Left lung (tissue), 10 donors: ENCODE data around the gene NAT8. TPM values are rescaled to one million over a fixed set of nuclear protein-coding genes. Genes with fewer than 3 reads are reported as not detected.

Experiments used
- ATAC-seq: fragments of 200-7000 bp; cut with Tn5 transposase; one replicate; pipeline ENCODE4 v1.9.1; 2020; ENCODE audit warnings: moderate library complexity
- DNase-seq, 4 donors: peaks; one replicate each; pipeline ENCODE4 v3.0.0-alpha.2; 2013 to 2020
- H3K27ac ChIP-seq, 2 donors: fragments of 200-600 bp; sonication (generic) in 1 of 2; one replicate each; pipeline versions ENCODE4 v1.5.0 to v1.8.0; 2020 to 2021
- H3K27me3 ChIP-seq, 2 donors: fragments of 200-600 bp; sonication (generic) in 1 of 2; one replicate each; pipeline versions ENCODE4 v1.5.0 to v1.8.0; 2020 to 2021
- H3K36me3 ChIP-seq, 2 donors: fragments of 200-600 bp; sonication (generic) in 1 of 2; one replicate each; pipeline versions ENCODE4 v1.5.0 to v1.8.0; 2020 to 2021
- H3K4me1 ChIP-seq, 2 donors: fragments of 200-600 bp; one replicate each; pipeline ENCODE4 v1.8.0; 2021
- H3K4me3 ChIP-seq, 2 donors: fragments of 200-600 bp; sonication (generic) in 1 of 2; one replicate each; pipeline versions ENCODE4 v1.5.0 to v1.8.0; 2020 to 2021; ENCODE audit warnings: mild to moderate bottlenecking in 1 of 2
- H3K9me3 ChIP-seq, 2 donors: fragments of 200-600 bp; sonication (generic) in 1 of 2; one replicate each; pipeline versions ENCODE4 v1.5.0 to v1.8.0; 2020 to 2021
- CTCF ChIP-seq, 2 donors: fragments of 200-600 bp; sonication (generic) in 1 of 2; IDR thresholded peaks; one replicate each; pipeline versions ENCODE4 v1.5.0 to v1.8.0; 2021; ENCODE audit warnings: antibody characterized with exemption in 2 of 2
- intact Hi-C, 2 donors: fragments of 100-400 bp; cut with DNase I; formaldehyde crosslinking; loops; one replicate each; pipeline versions ENCODE4 v1.11.2 to v1.14.2; 2022
- polyA plus RNA-seq, 6 donors: library from polyadenylated mRNA; unstranded; fragments of 120-200 nt; gene quantifications; one replicate each; pipeline ENCODE4 v1.2.1, GENCODE V29; 2013; ENCODE audit not compliant: insufficient read length in 6 of 6
- total RNA-seq, 2 donors: library from RNA; stranded (reverse); fragmentation: NEBNext Ultra II Directional; extraction: Animal tissue kit (Norgen Biotek cat#: 25700); gene quantifications; one replicate each; pipeline ENCODE4 v1.2.1, GENCODE V29; 2021
- donor health status: DM: no; HTN: yes; CAD: no.
- donor health status: DM: no; HTN: no; CAD: no.

The NAT8 gene
- total and polyA plus RNA-seq, 8 donors, result 0.97 to 1.7 (median 1.2) TPM; not detected in 2

DNA sequence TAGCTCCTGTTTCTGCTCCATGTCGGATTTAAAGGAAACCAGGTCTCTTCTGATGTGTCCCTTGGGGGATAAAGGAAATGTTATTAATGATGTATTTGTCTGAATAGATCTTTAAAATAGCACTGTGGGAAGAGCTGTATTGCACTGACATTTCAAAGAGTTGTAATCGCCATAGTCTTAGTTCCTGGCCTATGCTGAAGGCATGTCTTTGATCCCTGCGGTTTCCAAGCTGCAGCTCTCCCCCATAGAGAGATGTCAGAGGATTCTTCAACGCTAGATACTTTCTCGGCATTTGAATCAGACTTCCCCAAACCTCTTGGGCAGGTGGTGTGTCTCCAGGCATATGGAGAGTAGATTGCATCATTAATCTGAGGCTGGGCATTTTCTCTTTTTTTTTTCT, 40.4 kb downstream of the NAT8 start:
- intact Hi-C loops, result no loop called here
- Histone ChIP-seq H3K4me1 (no peaks in the 10 kb centered on the region), H3K4me3 (no peak overlapping the region), H3K36me3 (peaks cover 0 to 25% of the 10 kb centered on the region in 2 donors), H3K27me3 (no peaks in the 10 kb centered on the region), H3K9me3 (no peaks in the 10 kb centered on the region), H3K27ac (no peak overlapping the region)
- DNase-seq (no peak), ATAC-seq (no peak)
- no peak for TF ChIP-seq CTCF (IDR thresholded peaks at IDR 0.05)

DNA sequence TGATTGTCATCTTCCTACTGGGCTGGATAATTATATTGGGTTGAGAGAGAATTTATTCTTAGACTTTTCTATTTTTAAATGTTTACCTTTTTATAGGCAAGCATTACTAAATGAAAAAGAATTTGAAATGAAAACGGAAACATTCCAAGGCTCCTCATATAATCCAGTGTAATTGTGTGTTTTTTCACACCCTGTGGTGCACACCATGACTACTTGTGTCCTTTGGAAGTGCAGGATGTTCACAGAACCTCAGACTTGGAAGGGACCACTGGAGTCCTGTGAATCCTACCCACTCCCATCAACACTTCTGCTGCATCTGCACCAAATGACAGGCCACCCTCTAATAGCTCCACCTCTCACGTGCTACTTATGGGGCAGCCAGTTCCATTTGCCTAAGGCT, 48.0 kb downstream of the NAT8 start:
- DNase-seq (no peak), ATAC-seq (no peak)
- H3K27me3 ChIP-seq, result no peaks in the 10 kb centered on the region
- intact Hi-C loops, result no loop called here
- H3K9me3 ChIP-seq, result no peaks in the 10 kb centered on the region
- no peaks in the 10 kb centered on the region for H3K36me3 ChIP-seq
- no peaks in the 10 kb centered on the region for H3K4me1 ChIP-seq
- no peak for TF ChIP-seq CTCF (IDR thresholded peaks at IDR 0.05)
- H3K27ac ChIP-seq, result no peak overlapping the region
- H3K4me3 ChIP-seq, result no peak overlapping the region

DNA sequence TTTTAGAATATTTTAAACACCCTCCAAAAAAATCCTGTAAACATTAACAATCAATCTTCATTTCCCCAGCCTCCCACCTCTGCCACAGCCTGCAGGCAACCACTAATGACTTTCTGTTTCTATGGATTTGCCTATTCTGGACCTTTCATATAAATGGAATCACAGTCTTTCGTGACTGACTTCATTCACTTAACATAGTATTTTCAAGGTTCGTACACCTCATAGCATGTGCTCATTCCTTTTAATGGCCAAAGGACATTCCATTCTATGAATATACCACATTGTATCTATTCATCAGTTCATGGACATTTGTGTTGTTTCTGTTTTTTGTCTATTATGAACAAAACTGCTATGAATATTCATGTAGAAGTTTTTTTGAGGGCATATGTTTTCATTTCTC, 48.5 kb downstream of the NAT8 start:
- no peaks in the 10 kb centered on the region for H3K9me3 ChIP-seq
- intact Hi-C loops, result no loop called here
- H3K36me3 ChIP-seq, result no peaks in the 10 kb centered on the region
- no peaks in the 10 kb centered on the region for H3K4me1 ChIP-seq
- no peak for TF ChIP-seq CTCF (IDR thresholded peaks at IDR 0.05)
- no peaks in the 10 kb centered on the region for H3K27me3 ChIP-seq
- no peak for ATAC-seq
- DNase-seq, result no peak
- H3K27ac ChIP-seq, result no peak overlapping the region
- no peak overlapping the region for H3K4me3 ChIP-seq

Other genes with a start within 250 kb of the NAT8 start
- 10 to 100 TPM; 15.3 to 20.2 TPM for gene TPRKB, start 94.9 kb upstream of the NAT8 start, total RNA-seq
- 10 to 100 TPM; 65.2 to 79.1 (median 73.4) TPM for gene TPRKB, start 94.9 kb upstream of the NAT8 start, polyA plus RNA-seq
- 10 to 100 TPM; 16.6 to 17.1 TPM for gene DUSP11, start 137.7 kb upstream of the NAT8 start, total RNA-seq
- gene DUSP11, start 137.7 kb upstream of the NAT8 start, polyA plus RNA-seq, result 10 to 100 TPM; 31.0 to 39.1 (median 33.7) TPM
- gene C2orf78, start 141.8 kb upstream of the NAT8 start, total RNA-seq, result not detected
- not detected for gene C2orf78, start 141.8 kb upstream of the NAT8 start, polyA plus RNA-seq
- 10 to 100 TPM; 32.6 to 40.5 TPM for gene STAMBP, start 186.5 kb upstream of the NAT8 start, total RNA-seq
- 10 to 100 TPM; 49.0 to 57.0 (median 52.3) TPM for gene STAMBP, start 186.5 kb upstream of the NAT8 start, polyA plus RNA-seq